Neuronal stem cell (in vitro differentiated cells): ENCODE data around the gene HSFX4.
"Not testable (repeated sequence)": the region's sequence is repeated elsewhere in the genome, so short reads cannot be mapped to it uniquely, and the experiment has no call there.

Experiments used
- DNase-seq: peaks from one replicate; pipeline ENCODE4 v3.0.0-alpha.2; 2013; ENCODE audit warnings: low spot score
- H2AFZ ChIP-seq: one replicate; pipeline ENCODE4 v1.6.1; 2013; ENCODE audit warnings: mild to moderate bottlenecking, low read length, inconsistent platforms
- H2AK5ac ChIP-seq: 2 replicates; pipeline ENCODE4 v1.6.1; 2013; ENCODE audit warnings: low read depth, mild to moderate bottlenecking, inconsistent platforms, low read length, moderate library complexity, mixed read lengths
- H2BK120ac ChIP-seq: 2 replicates; pipeline ENCODE4 v1.6.1; 2013; ENCODE audit warnings: low read depth, mild to moderate bottlenecking, inconsistent platforms, low read length, moderate library complexity, mixed read lengths
- H2BK12ac ChIP-seq: one replicate; pipeline ENCODE4 v1.6.1; 2013; ENCODE audit warnings: low read length, inconsistent platforms
- H2BK15ac ChIP-seq: 2 replicates; pipeline ENCODE4 v1.6.1; 2013; ENCODE audit warnings: mild to moderate bottlenecking, low read length, inconsistent platforms, mixed read lengths
- H2BK5ac ChIP-seq: one replicate; pipeline ENCODE4 v1.6.1; 2013; ENCODE audit warnings: inconsistent platforms, mild to moderate bottlenecking, low read length, moderate library complexity
- H3K14ac ChIP-seq: one replicate; pipeline ENCODE4 v1.6.1; 2013; ENCODE audit warnings: low read length, inconsistent platforms
- H3K18ac ChIP-seq: 2 replicates; pipeline ENCODE4 v1.6.1; 2013; ENCODE audit warnings: low read length, inconsistent platforms
- H3K23ac ChIP-seq: 2 replicates; pipeline ENCODE4 v1.6.1; 2013; ENCODE audit warnings: low read depth, mild to moderate bottlenecking, mixed read lengths, low read length, inconsistent platforms; ENCODE audit not compliant: poor library complexity
- H3K27ac ChIP-seq: replicated peaks from 3 replicates; pipeline ENCODE4 v1.5.1; 2013; ENCODE audit warnings: low read length, inconsistent platforms
- H3K27me3 ChIP-seq, 3 experiments: 2 replicates each; pipeline ENCODE4 v1.6.1; 2013; ENCODE audit warnings: low read length in 3 of 3, mild to moderate bottlenecking in 2 of 3, inconsistent platforms in 1 of 3, low read depth in 1 of 3, mixed read lengths in 1 of 3, moderate library complexity in 1 of 3; ENCODE audit not compliant: control insufficient read depth in 3 of 3, insufficient read depth in 3 of 3
- H3K36me3 ChIP-seq, 2 donors: replicated peaks in 1 of 2; 2 replicates each; pipeline ENCODE4 v1.6.1; 2013; ENCODE audit warnings: low read length in 2 of 2; ENCODE audit not compliant: control insufficient read depth in 2 of 2, insufficient read depth in 2 of 2
- H3K4ac ChIP-seq: 2 replicates; pipeline ENCODE4 v1.6.1; 2013; ENCODE audit warnings: inconsistent platforms, mild to moderate bottlenecking, low read length, moderate library complexity
- H3K4me1 ChIP-seq, 2 donors: 1 replicate in 1 of 2; 2 replicates in 1 of 2; pipeline ENCODE4 v1.6.1; 2013; ENCODE audit warnings: low read length in 2 of 2, low read depth in 1 of 2; ENCODE audit not compliant: control insufficient read depth in 2 of 2, insufficient read depth in 1 of 2
- H3K4me2 ChIP-seq: one replicate; pipeline ENCODE4 v1.6.1; 2013; ENCODE audit warnings: mild to moderate bottlenecking, low read length, inconsistent platforms; ENCODE audit not compliant: insufficient read depth, poor library complexity, severe bottlenecking
- H3K4me3 ChIP-seq, 2 donors: 2 replicates each; pipeline ENCODE4 v1.5.1; 2013; ENCODE audit warnings: low read length in 2 of 2, mild to moderate bottlenecking in 2 of 2, inconsistent platforms in 1 of 2, moderate library complexity in 1 of 2
- H3K79me1 ChIP-seq: one replicate; pipeline ENCODE4 v1.6.1; 2013; ENCODE audit warnings: low read depth, mild to moderate bottlenecking, inconsistent platforms, low read length, moderate library complexity
- H3K9ac ChIP-seq: one replicate; pipeline ENCODE4 v1.6.1; 2013; ENCODE audit warnings: mild to moderate bottlenecking, low read depth, low read length, inconsistent platforms; ENCODE audit not compliant: poor library complexity
- H3K9me3 ChIP-seq, 2 donors: replicated peaks in 1 of 2; 2 replicates each; pipeline versions ENCODE3 to v1.6.1; 2013; ENCODE audit warnings: low read length in 2 of 2, mild to moderate bottlenecking in 2 of 2, inconsistent platforms in 1 of 2, low read depth in 1 of 2, mixed read lengths in 1 of 2, moderate library complexity in 1 of 2; ENCODE audit not compliant: control insufficient read depth in 2 of 2, insufficient read depth in 1 of 2
- H4K8ac ChIP-seq: one replicate; pipeline ENCODE4 v1.6.1; 2013; ENCODE audit warnings: low read depth, mild to moderate bottlenecking, inconsistent platforms, low read length, moderate library complexity
- H4K91ac ChIP-seq: one replicate; pipeline ENCODE4 v1.6.1; 2013; ENCODE audit warnings: low read length, low read depth, mild to moderate bottlenecking, inconsistent platforms; ENCODE audit not compliant: poor library complexity
- WGBS, 2 donors: extraction: QIAGEN DNeasy Blood & Tissue Kit; methylation state at CpG; one replicate each; pipeline ENCODE4 v1.1.7; 2013; ENCODE audit warnings: missing lambda C conversion rate in 2 of 2, mixed read lengths in 1 of 2; ENCODE audit not compliant: insufficient read length in 2 of 2, insufficient replicate concordance in 1 of 2; ENCODE audit errors: extremely low coverage in 2 of 2; 5-methylcytosine and 5-hydroxymethylcytosine counted together

The HSFX4 gene

GRCh38 chrX:149910178-149910695, 19.1 kb upstream of the HSFX4 start:
- no peak for DNase-seq
- H3K14ac ChIP-seq: no peak overlapping the region
- H3K23ac ChIP-seq: no peak overlapping the region
- H2AK5ac ChIP-seq: no peak overlapping the region
- H3K4me2 ChIP-seq: no peak overlapping the region
- H2BK15ac ChIP-seq: no peak overlapping the region
- no CpG with 5 or more reads among the region's 9 CpGs for WGBS, 2 donors
- no peak overlapping the region for H3K9ac ChIP-seq
- no peak overlapping the region for H2BK12ac ChIP-seq
- no peak overlapping the region for H2AFZ ChIP-seq
- H3K4me1 ChIP-seq: no peaks in the 10 kb centered on the region
- H4K91ac ChIP-seq: no peak overlapping the region
- H3K4ac ChIP-seq: no peak overlapping the region
- H3K9me3 ChIP-seq: no peaks in the 10 kb centered on the region
- H2BK5ac ChIP-seq: no peak overlapping the region
- H3K27me3 ChIP-seq: no peaks in the 10 kb centered on the region
- H3K36me3 ChIP-seq: no peaks in the 10 kb centered on the region
- no peak overlapping the region for H3K27ac ChIP-seq
- H3K4me3 ChIP-seq: no peak overlapping the region
- no peak overlapping the region for H3K18ac ChIP-seq
- H2BK120ac ChIP-seq: no peak overlapping the region
- no peaks in the 10 kb centered on the region for H3K79me1 ChIP-seq
- H4K8ac ChIP-seq: no peak overlapping the region

- H3K23ac ChIP-seq: no peak overlapping the region
- WGBS, 2 donors: no CpG with 5 or more reads among the region's 3 CpGs
- H3K14ac ChIP-seq: no peak overlapping the region
Observed at GRCh38 chrX:149916745-149917392, 12.5 kb upstream of the HSFX4 start.

DNA sequence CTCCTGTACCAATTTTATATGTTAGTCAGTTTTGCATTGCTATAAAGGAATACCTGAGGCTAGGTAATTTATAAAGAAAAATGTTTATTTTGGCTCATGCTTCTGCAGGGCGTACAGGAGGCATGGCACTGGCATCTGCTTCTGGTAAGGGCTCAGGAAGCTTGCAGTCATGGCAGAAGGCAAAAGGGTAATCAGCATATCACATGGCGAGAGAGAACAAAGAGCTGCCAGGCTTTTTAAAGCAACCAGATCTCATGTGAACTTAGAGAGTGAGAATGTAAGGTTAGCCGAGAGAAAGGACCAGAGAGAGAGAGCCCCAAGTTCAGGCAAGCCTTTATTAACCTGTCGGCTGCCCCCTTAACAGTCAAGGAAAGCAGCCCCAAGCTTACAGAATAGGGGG, 5.5 kb upstream of the HSFX4 start:
- WGBS, 2 donors: no CpG with 5 or more reads among the region's 4 CpGs

More at GRCh38 chrX:149916745-149917392, 12.5 kb upstream of the HSFX4 start:
- Histone ChIP-seq H2BK5ac (no peak overlapping the region), H3K9me3 (no peaks in the 10 kb centered on the region), H2BK12ac (no peak overlapping the region), H3K27me3 (no peaks in the 10 kb centered on the region), H3K27ac (no peak overlapping the region), H4K91ac (no peak overlapping the region), H2AK5ac (no peak overlapping the region), H3K4me3 (no peak overlapping the region), H2AFZ (no peak overlapping the region), H4K8ac (no peak overlapping the region), H3K4me2 (no peak overlapping the region), H3K18ac (no peak overlapping the region), H3K4me1 (no peaks in the 10 kb centered on the region), H3K4ac (no peak overlapping the region), H3K9ac (no peak overlapping the region), H2BK120ac (no peak overlapping the region), H3K79me1 (no peaks in the 10 kb centered on the region), H3K36me3 (no peaks in the 10 kb centered on the region), H2BK15ac (no peak overlapping the region)
- DNase-seq: no peak

DNA sequence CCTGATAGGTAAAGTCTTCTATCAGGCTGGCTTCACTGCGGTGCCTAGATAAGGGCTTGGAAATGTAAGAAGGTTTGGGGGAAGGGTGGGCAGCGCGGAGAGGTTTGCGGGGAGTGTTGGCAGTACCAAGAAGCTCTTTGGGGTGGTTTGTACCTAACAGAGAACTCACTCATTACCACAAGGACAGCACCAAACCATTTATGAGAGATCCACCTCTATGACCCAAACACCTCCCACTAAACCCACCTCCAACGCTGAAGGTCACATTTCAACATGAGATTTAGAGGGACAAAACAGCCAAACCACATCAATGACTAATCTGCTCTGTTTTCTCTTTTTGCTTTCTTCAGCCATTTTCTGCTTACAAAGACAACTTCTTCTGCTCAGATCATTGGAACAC, 4.9 kb upstream of the HSFX4 start:
- not testable (repeated sequence) for H2AFZ ChIP-seq, H3K18ac ChIP-seq, H3K4me2 ChIP-seq, H3K4me1 ChIP-seq, H3K27me3 ChIP-seq, H3K9me3 ChIP-seq, H3K4me3 ChIP-seq, DNase-seq, H3K23ac ChIP-seq, H3K4ac ChIP-seq, H3K36me3 ChIP-seq, H3K79me1 ChIP-seq, H3K14ac ChIP-seq, H2AK5ac ChIP-seq, H3K27ac ChIP-seq, H2BK15ac ChIP-seq, H4K8ac ChIP-seq, H3K9ac ChIP-seq, H2BK5ac ChIP-seq, H4K91ac ChIP-seq, H2BK12ac ChIP-seq, H2BK120ac ChIP-seq
- WGBS, 2 donors: no CpG with 5 or more reads among the region's 5 CpGs

More for the DNA sequence above, 5.5 kb upstream of the HSFX4 start:
- not testable (repeated sequence) for H2BK5ac ChIP-seq, H3K4me1 ChIP-seq, H3K23ac ChIP-seq, H3K4me2 ChIP-seq, H2BK120ac ChIP-seq, H3K4me3 ChIP-seq, H4K91ac ChIP-seq, H2BK15ac ChIP-seq, H3K4ac ChIP-seq, H3K79me1 ChIP-seq, H4K8ac ChIP-seq, H2AFZ ChIP-seq, H3K9ac ChIP-seq, H3K27me3 ChIP-seq, H3K27ac ChIP-seq, H3K36me3 ChIP-seq, DNase-seq, H2AK5ac ChIP-seq, H3K9me3 ChIP-seq, H3K18ac ChIP-seq, H3K14ac ChIP-seq, H2BK12ac ChIP-seq
